Peyer's patch (tissue), 4 donors: ENCODE measurements around the gene BRD9.
"Not testable (repeated sequence)": the region's sequence is repeated elsewhere in the genome, so short reads cannot be mapped to it uniquely, and the experiment has no call there.

ENCODE experiments used
- CTCF ChIP-seq, 6 experiments: fragments of 450-650 bp in 4 of 6; fragments of 200-600 bp in 2 of 6; sonication (generic) in 1 of 6; IDR thresholded peaks; one replicate each; pipeline ENCODE4 v1.5.1; 2017 to 2019; ENCODE audit warnings: antibody characterized with exemption in 6 of 6, mild to moderate bottlenecking in 3 of 6, moderate library complexity in 1 of 6
- POLR2A ChIP-seq, 2 donors: fragments of 450-650 bp; IDR thresholded peaks; one replicate each; pipeline ENCODE4 v1.5.1; 2017; ENCODE audit warnings: antibody characterized with exemption in 2 of 2, mild to moderate bottlenecking in 2 of 2, moderate library complexity in 2 of 2

GRCh38 chr5:940741-941140 is 48.1 kb upstream of the BRD9 start:
- TF ChIP-seq CTCF, POLR2A (IDR thresholded peaks at IDR 0.05): not testable (repeated sequence)
